Fibroblast of peridontal ligament (primary cell): ENCODE results near the gene EXTL1.

Experiments
- DNase-seq: peaks from one replicate; pipeline ENCODE4 v3.0.0-alpha.2; 2010; ENCODE audit errors: extremely low read depth

Gene EXTL1

DNA sequence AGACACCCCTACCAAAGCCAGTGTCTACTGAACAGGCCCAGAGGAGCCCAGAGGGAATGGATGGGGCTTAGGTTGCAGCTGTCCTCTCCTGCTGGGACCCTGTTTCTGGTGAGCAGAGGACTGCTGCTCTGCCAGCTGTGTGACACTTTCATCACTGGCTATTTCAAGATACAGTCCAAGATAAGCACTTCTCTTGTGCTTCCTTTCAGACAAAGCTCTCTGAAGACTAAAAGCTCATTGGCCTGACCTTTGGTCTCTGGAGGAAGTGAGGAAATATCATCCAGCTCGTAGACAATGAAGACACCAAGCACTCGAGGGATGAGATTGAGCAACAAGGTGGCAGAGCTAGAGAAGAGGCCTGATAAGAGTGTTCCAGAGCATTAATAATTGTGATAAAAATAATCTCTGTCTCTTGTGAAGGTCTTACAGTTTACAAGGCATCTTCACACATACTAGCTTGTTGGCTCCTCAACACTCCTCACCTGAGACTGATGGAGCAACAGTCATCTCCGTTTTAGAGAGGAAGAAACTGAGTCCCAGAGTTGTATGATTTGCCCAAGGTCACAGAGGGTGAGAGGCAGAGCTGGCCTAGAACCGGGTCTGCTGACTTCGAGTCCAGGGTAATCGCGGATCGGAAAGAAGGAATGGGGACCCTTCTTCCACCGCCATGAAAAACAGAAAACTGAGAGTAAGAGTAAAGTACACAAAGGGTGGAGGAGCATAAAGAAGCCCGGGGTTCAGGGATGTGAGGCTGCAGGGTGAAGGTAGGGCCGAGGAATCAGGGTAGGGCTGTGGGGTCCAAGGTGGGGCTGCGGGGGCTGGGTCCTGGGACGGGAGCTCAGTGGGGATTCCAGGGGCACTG is 24.4 kb upstream of the EXTL1 start:
- DNase-seq = peak; percentile 48

DNA sequence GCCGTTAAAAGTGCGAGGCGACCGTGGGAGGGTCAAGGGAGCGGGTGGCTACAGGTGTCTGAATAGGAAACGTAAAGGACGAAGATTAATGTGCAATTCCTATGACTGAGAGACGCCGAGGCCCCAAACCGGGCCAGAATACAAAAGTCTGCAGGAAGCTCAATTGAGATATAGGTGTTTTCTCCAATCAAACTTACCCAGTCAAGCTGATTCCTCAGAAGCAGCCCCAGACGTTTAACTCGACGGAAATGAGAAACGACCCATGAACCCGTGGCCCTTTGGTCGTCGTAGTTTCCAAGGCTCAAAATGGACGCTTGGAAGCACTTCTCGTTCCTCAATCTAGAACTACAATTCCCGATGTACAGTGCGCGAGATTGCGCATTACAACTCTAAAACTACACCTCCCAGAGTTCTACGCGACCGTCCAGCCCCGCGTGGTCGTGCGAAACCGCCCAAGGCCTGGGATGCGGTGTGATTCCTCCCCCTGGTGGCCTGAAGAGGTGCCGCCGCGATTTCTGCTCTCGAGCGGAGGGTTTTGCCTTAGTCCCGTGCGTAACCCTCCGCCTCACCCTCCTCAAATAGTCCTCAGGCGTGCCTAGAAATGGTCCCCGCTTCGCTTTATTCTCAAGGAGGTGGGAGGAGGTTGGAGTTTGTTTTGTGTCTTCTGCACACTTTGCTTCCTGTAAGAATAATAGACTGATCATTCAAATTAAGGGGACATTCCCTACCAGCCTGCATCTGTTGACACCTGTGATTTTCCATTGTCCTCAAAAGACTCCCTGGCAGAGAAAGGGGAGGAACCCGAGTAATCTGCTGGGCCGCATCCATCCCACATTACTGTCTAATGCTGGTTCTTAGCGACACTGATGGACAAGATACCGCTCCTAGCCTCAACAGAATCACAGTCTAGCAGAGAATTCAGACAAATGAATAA is 23.5 kb upstream of the EXTL1 start, which contains the start of gene PAFAH2:
PAFAH2 (minus strand) TSS at position 236 of the 934 bp plus-strand sequence. CDS start 7,247 bp downstream, outside the sequence.
- DNase-seq = peak; percentile 100

- DNase-seq = no peak
Observed at GRCh38 chr1:25999041-25999800, 22.4 kb upstream of the EXTL1 start.

- no peak for DNase-seq
Observed at GRCh38 chr1:26003262-26003661, 18.3 kb upstream of the EXTL1 start.

GRCh38 chr1:26003756-26004155 is 17.8 kb upstream of the EXTL1 start:
- no peak for DNase-seq

- no peak for DNase-seq
Observed at GRCh38 chr1:26005434-26006105, 16.0 kb upstream of the EXTL1 start.

- DNase-seq = no peak
Observed at GRCh38 chr1:26006710-26007109, 14.9 kb upstream of the EXTL1 start.

DNA sequence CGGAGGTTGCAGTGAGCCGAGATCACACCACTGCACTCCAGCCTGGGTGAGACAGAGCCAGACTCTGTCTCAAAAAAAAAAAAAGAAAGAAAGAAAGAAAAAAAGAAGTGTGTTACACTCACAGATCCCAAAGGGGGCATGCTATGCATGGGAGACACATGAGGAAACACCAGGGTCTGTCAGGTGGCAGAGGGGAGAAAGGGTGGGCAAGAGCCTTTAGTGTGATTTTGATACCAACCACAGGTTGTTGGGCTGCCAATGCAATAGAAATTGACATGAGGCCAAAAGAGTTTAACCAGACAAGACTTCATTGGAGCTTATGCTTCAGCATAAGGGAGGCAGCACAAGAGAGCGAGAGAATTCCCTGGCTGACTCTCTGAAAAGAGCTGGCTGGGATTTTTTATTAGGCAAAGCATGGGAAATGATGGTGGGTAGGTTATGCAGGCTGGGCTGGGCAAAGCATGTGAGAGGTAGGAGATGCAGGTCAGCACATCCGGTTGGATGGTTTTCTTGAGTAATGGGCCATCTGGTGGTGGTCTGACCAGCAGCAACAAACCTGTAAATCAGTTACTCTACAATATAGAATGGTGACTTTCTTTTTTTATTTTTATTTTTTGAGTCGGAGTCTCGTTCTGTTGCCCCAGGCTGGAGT is 11.7 kb upstream of the EXTL1 start:
- no peak for DNase-seq

DNA sequence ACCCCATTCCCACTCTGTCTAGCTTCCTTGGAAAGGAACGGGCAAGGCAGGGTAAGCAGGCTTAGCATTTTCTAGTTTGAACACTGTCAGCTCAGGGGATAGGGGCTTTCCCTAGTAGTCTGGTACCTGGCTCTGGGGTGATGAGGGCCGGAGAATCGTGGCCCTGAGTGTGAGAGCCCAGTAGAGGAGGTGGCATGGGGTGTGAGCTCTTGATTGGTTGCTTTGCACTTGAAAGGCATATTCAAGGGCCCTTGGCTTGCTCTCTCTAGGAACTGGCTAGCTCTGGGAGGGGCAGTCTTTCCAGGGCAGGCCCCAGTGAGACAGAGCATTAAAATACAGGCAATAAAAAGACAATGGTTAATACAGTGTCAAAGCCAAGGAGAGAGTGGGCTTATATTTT is 10.8 kb upstream of the EXTL1 start:
- no peak for DNase-seq

DNA sequence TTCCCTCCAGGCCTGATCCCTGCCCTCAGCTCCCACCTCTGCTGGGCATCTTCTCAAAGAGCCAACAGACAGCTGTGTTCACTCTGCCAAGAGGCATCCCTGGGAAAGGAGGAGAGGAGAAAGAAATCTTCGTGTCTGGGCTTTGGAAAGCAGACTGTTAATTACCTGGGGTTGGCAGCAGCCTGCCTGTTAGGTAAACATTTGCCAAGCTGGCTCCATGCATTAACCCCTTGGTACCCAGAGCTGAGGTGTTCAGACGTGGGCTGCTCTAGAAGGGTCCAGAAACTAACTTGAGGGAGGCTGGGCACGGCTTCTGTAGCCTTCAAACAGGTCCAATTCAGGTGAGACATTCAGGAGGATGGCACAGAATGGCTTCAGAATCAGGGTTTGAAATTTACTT is 8.7 kb upstream of the EXTL1 start:
- DNase-seq = no peak

DNA sequence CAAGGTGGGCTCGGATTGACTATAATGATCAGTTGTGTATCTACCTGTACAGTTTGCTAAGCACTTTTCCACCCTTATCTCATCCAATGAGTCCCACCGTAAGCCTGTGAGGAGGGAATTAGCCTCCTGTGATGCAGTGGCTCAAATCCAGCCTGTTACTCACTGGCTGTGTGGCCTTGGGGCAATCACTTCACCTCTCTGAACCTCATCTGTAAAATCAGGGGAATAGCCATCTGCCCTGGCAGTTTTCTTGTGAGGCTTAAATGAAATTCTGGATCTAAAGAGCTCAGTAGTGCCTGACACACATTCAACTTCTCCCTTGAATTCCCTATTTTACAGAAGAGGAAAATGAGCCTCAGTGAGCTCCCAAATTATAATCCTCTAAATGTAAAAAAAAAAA is 7.4 kb upstream of the EXTL1 start:
- no peak for DNase-seq

- peak; percentile 63 for DNase-seq
Observed at GRCh38 chr1:26015358-26015757, 6.2 kb upstream of the EXTL1 start.

DNA sequence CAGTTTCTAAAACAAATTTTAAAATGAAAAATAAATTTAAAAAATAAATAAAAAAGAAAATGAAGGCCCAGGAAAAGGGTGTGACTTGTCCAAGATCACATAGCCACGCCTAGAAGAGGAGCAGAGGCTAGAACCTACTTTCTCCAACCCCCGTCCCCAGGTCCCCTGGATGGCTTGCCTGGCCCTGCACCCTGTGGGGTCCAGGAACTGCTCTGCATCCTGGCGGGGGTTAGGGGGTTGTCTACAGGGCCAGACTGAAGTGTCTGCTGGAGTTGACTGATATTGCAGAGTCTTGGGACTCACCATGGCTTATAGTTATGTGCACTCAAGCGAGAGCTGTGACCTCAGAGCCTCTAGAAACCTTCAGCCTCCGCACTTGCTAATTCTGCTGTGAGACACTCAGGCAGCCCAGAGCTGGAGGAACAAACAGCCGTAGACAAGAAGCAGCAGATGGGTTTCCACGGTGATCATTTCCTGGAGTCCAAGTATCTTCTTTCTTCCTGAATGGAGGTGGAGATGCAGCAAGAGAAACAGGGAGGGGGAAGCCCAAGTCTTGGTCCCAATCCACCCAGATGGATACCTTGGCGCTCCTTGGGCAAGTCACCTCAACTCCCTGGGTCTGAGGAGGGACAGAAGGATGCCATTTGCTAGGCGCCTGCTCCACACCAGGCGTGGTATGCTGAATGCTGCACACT is 5.2 kb upstream of the EXTL1 start:
- no peak for DNase-seq

DNA sequence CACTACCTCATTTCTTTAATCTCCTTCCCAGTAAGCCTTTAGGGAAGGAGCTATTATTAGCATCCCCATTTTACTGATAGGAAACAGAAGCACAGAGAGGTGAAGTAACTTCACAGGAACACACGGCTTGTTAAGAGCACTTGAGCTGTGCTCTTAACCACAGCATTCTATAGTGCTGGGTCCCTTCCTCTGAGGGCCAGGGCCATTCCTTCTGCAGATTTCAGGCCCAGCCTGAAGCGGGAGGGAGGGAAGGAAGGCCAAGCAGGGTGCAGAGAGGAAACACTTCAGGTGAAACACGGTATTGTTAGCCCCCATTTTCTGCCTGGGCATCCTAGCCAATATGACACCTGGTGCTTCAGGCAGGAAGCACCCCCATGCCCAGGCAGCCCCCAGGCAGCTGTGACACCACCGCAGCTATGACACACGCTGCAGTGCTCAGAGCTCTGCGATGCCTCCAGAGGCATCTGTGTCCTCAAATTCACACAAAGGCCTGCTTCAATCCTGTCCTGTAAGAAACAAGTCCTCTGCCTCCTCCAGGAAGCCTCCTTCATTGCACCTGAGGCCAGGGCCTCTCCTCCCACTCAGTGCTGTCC is 4.5 kb upstream of the EXTL1 start:
- DNase-seq = no peak

- peak; percentile 54 for DNase-seq
Observed at GRCh38 chr1:26017606-26018005, 4.0 kb upstream of the EXTL1 start.

- peak; percentile 23 for DNase-seq
Observed at GRCh38 chr1:26019641-26020315, 1.8 kb upstream of the EXTL1 start.

- DNase-seq = peak; percentile 42
Observed at GRCh38 chr1:26020330-26020768, 1.2 kb upstream of the EXTL1 start.

DNA sequence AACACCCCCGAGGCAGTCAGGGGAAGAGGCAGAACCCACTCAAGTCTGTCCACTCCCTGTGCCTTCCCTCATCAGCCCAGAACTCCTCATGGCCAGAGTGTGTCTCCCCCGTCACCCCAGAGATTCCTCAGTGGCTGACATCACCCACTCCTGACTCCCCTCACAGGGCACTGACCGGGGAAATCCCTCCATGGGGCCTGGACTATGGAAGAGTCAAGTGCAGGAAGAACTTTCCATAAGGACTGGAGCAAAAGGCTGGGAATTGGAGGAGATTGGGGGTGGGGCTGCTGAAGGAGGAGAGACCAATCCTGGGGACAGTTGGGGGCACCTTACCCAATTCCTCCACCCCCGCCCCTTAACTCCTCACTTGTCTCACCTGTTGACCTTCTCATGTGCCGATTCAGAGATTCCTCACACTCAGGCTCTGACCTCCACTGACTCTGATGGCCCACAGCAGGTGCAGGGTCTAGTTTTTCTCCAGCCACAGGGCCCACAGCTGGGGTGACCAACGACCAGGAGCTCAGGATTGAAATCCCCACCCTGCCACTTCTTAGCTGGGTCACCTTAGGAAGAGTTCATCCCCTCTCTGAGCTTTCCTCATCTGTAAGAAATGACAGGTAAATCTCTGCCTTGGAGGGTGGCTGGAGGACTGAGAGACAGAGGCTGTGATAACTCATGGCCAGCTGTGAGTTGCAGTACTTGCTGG is 481 bp upstream of the EXTL1 start:
- DNase-seq = no peak
